OCI-LY3 (cell line): ENCODE data around the gene PIK3CD.

Source experiments
- H2AFZ ChIP-seq: fragments of 200-600, 300-600 bp; shearing (Covaris generic); 2 replicates; pipeline ENCODE4 v1.6.0; 2014; ENCODE audit warnings: antibody characterized with exemption, low read depth, low read length
- H3K27ac ChIP-seq: fragments of 200-600, 300-600 bp; sonication (generic); 2 replicates; pipeline ENCODE4 v1.5.1; 2014; ENCODE audit warnings: mild to moderate bottlenecking, low read length, moderate library complexity, mixed read lengths
- H3K27me3 ChIP-seq: fragments of 200-600, 300-600 bp; sonication (generic); 2 replicates; pipeline ENCODE4 v1.6.1; 2014; ENCODE audit warnings: low read depth, low read length, mixed read lengths
- H3K36me3 ChIP-seq: fragments of 200-600, 300-600 bp; sonication (generic); replicated peaks from 2 replicates; pipeline ENCODE3; 2014; ENCODE audit warnings: low read depth, low read length, mixed read lengths
- H3K4me1 ChIP-seq: fragments of 300-600, 200-600 bp; sonication (generic); 2 replicates; pipeline ENCODE4 v1.6.1; 2014; ENCODE audit warnings: low read length, mixed read lengths
- H3K4me2 ChIP-seq: fragments of 200-600, 300-600 bp; sonication (generic); 2 replicates; pipeline ENCODE4 v1.6.1; 2014; ENCODE audit warnings: low read length, mixed read lengths
- H3K4me3 ChIP-seq: fragments of 300-600, 200-600 bp; sonication (generic); 2 replicates; pipeline ENCODE4 v1.5.1; 2014; ENCODE audit warnings: antibody characterized with exemption, mild to moderate bottlenecking, low read length, moderate library complexity
- H3K79me2 ChIP-seq: fragments of 300-600, 200-600 bp; shearing (Covaris generic); 2 replicates; pipeline ENCODE4 v1.6.1; 2014; ENCODE audit warnings: mild to moderate bottlenecking, low read length, mixed read lengths
- H3K9ac ChIP-seq: fragments of 300-600, 200-600 bp; shearing (Covaris generic); 2 replicates; pipeline ENCODE4 v1.6.0; 2014; ENCODE audit warnings: mild to moderate bottlenecking, low read length, moderate library complexity
- H3K9me3 ChIP-seq: fragments of 200-600, 300-600 bp; shearing (Covaris generic); 2 replicates; pipeline ENCODE4 v1.6.1; 2014; ENCODE audit warnings: low read length, mixed read lengths; ENCODE audit not compliant: insufficient read depth
- H4K20me1 ChIP-seq: fragments of 200-600, 300-600 bp; sonication (generic); 2 replicates; pipeline ENCODE4 v1.6.1; 2016; ENCODE audit warnings: low read length, mixed read lengths; ENCODE audit not compliant: insufficient read depth
- CTCF ChIP-seq: fragments of 200-600, 300-600 bp; sonication (generic); IDR thresholded peaks from 2 replicates; pipeline ENCODE4 v1.5.1; 2014; ENCODE audit warnings: antibody characterized with exemption, low read length, low read depth
- EZH2phosphoT487 ChIP-seq: fragments of 200-600 bp; shearing (Covaris generic); IDR thresholded peaks from 2 replicates; pipeline ENCODE4 v1.6.1; 2018; ENCODE audit warnings: antibody characterized with exemption, mixed run types, low read depth

The PIK3CD gene

GRCh38 chr1:9703165-9703509, 51.6 kb downstream of the PIK3CD start:
- peaks cover 54% of the 10 kb centered on the region for H4K20me1 ChIP-seq
- H3K4me1 ChIP-seq: peaks cover 14% of the 10 kb centered on the region
- peaks cover 35% of the 10 kb centered on the region for H3K36me3 ChIP-seq
- peaks cover 97% of the 10 kb centered on the region for H3K79me2 ChIP-seq
- H3K27me3 ChIP-seq: no peaks in the 10 kb centered on the region
- H3K4me3 ChIP-seq: no peak overlapping the region
- H3K9ac ChIP-seq: no peak overlapping the region
- H3K9me3 ChIP-seq: no peaks in the 10 kb centered on the region
- TF ChIP-seq EZH2phosphoT487 (no peak), CTCF (no peak)
- no peak overlapping the region for H3K27ac ChIP-seq
- no peak overlapping the region for H2AFZ ChIP-seq
- H3K4me2 ChIP-seq: no peak overlapping the region

GRCh38 chr1:9703681-9704080, 52.1 kb downstream of the PIK3CD start:
- H3K4me2 ChIP-seq: no peak overlapping the region
- peaks cover 96% of the 10 kb centered on the region for H3K79me2 ChIP-seq

GRCh38 chr1:9705337-9706093, 54.0 kb downstream of the PIK3CD start:
- no peaks in the 10 kb centered on the region for H3K9me3 ChIP-seq
- H3K9ac ChIP-seq: no peak overlapping the region
- H3K4me2 ChIP-seq: no peak overlapping the region
- TF ChIP-seq CTCF (no peak), EZH2phosphoT487 (no peak)
- peaks cover 14% of the 10 kb centered on the region for H3K4me1 ChIP-seq
- H3K79me2 ChIP-seq: peaks cover 95% of the 10 kb centered on the region
- H3K36me3 ChIP-seq: peaks cover 31% of the 10 kb centered on the region
- no peak overlapping the region for H3K4me3 ChIP-seq
- no peak overlapping the region for H3K27ac ChIP-seq
- no peaks in the 10 kb centered on the region for H3K27me3 ChIP-seq
- no peak overlapping the region for H2AFZ ChIP-seq
- H4K20me1 ChIP-seq: peaks cover 36% of the 10 kb centered on the region

More at GRCh38 chr1:9703681-9704080, 52.1 kb downstream of the PIK3CD start:
- no peak overlapping the region for H3K9ac ChIP-seq
- H4K20me1 ChIP-seq: peaks cover 49% of the 10 kb centered on the region
- H2AFZ ChIP-seq: no peak overlapping the region
- no peak overlapping the region for H3K4me3 ChIP-seq
- no peaks in the 10 kb centered on the region for H3K9me3 ChIP-seq
- no peak for TF ChIP-seq CTCF
- TF ChIP-seq EZH2phosphoT487: no peak
- H3K36me3 ChIP-seq: peaks cover 31% of the 10 kb centered on the region
- H3K4me1 ChIP-seq: peaks cover 14% of the 10 kb centered on the region
- 0 out of 2 replicates have a peak overlapping the region, but pooled peaks have one; percentile 39 for H3K27ac ChIP-seq
- no peaks in the 10 kb centered on the region for H3K27me3 ChIP-seq

GRCh38 chr1:9706178-9706577, 54.6 kb downstream of the PIK3CD start:
- Histone ChIP-seq H3K79me2 (peaks cover 91% of the 10 kb centered on the region), H4K20me1 (peaks cover 30% of the 10 kb centered on the region), H3K4me3 (no peak overlapping the region), H3K4me1 (peaks cover 14% of the 10 kb centered on the region), H3K4me2 (no peak overlapping the region), H3K27ac (no peak overlapping the region), H3K9ac (no peak overlapping the region), H3K36me3 (peaks cover 25% of the 10 kb centered on the region), H3K9me3 (no peaks in the 10 kb centered on the region), H3K27me3 (no peaks in the 10 kb centered on the region), H2AFZ (no peak overlapping the region)
- no peak for TF ChIP-seq EZH2phosphoT487
- no peak for TF ChIP-seq CTCF
